Measurements from ENCODE around the gene DUOX2. TPM values are rescaled to one million over a fixed set of nuclear protein-coding genes. Genes with fewer than 3 reads are reported as not detected.

The DUOX2 gene
- total RNA-seq: under 1 TPM; 0.39 to 0.63 (median 0.43) TPM
- 0.41 TPM for polyA plus RNA-seq
- long read RNA-seq, donor 1: 0 reads
- long read RNA-seq, donor 2: 0 reads
- long read RNA-seq, donor 3: 0 reads
- long read RNA-seq, donor 4: 0 reads

GRCh38 chr15:45114076-45114750 is at the start of gene DUOX2, which contains the start of gene DUOXA2:
DUOX2 (minus strand) TSS chr15:45114172; CDS start chr15:45113411, 761 bp downstream.
DUOXA2 (plus strand) TSS chr15:45114326; CDS start chr15:45114606, 280 bp downstream.
- Histone ChIP-seq H3K27me3 (ENCODE audit: control insufficient read depth, insufficient read depth) (no peaks in the 10 kb centered on the region), H3K9me3 (ENCODE audit: control insufficient read depth, low read length) (no peaks in the 10 kb centered on the region), H3K27ac (ENCODE audit: low read length) (no peak within 1 kb of the TSS), H3K4me3 (ENCODE audit: low read length) (no peak within 1 kb of the TSS), H3K4me1 (ENCODE audit: control insufficient read depth, insufficient read depth, low read length) (no peaks in the 10 kb centered on the region)
- intact Hi-C loops (cut with DNase I): loop anchor here in 2 of 4 donors (10.0 kb wide), 2 partner anchors 79 to 139 kb away; no protein-coding TSS in a partner anchor
- DNase-seq (peak in 1 of 3 donors; percentile 42), ATAC-seq (no peak)
- WGBS: 3% methylated on average over 42 of the region's 42 CpGs

GRCh38 chr15:45163508-45163856 is 49.5 kb upstream of the DUOX2 start:
- H3K9me3 ChIP-seq (ENCODE audit: control insufficient read depth, low read length): no peaks in the 10 kb centered on the region
- no peak overlapping the region for H3K27ac ChIP-seq (ENCODE audit: low read length)
- intact Hi-C loops (cut with DNase I): loop anchor here in 2 of 4 donors (10.0 kb wide), 1 partner anchor 241 kb away; a partner anchor contains a TSS
- H3K4me3 ChIP-seq (ENCODE audit: low read length): no peak overlapping the region
- no peaks in the 10 kb centered on the region for H3K27me3 ChIP-seq (ENCODE audit: control insufficient read depth, insufficient read depth)
- ATAC-seq (no peak), DNase-seq (no peak)
- WGBS: 78% methylated on average over 9 of the region's 9 CpGs
- H3K4me1 ChIP-seq (ENCODE audit: control insufficient read depth, insufficient read depth, low read length): no peaks in the 10 kb centered on the region

- H3K4me3 ChIP-seq (ENCODE audit: low read length): no peak overlapping the region
- DNase-seq: peak; percentile 81 to 92 (median 89)
- no peaks in the 10 kb centered on the region for H3K27me3 ChIP-seq (ENCODE audit: control insufficient read depth, insufficient read depth)
- ATAC-seq: peak; percentile 59 to 66
- no peaks in the 10 kb centered on the region for H3K9me3 ChIP-seq (ENCODE audit: control insufficient read depth, low read length)
- no peak overlapping the region for H3K27ac ChIP-seq (ENCODE audit: low read length)
- no peaks in the 10 kb centered on the region for H3K4me1 ChIP-seq (ENCODE audit: control insufficient read depth, insufficient read depth, low read length)
- intact Hi-C loops (cut with DNase I): loop anchor here in 2 of 4 donors (10.0 kb wide), 1 partner anchor 242 kb away; a partner anchor contains a TSS
- WGBS: 5% methylated on average over 7 of the region's 7 CpGs
Measured at GRCh38 chr15:45162771-45163507, 49.0 kb upstream of the DUOX2 start.

- ATAC-seq (no peak), DNase-seq (peak in 1 of 3 donors; percentile 44)
- WGBS: 88% methylated on average over 14 of the region's 14 CpGs
- Histone ChIP-seq H3K27me3 (ENCODE audit: control insufficient read depth, insufficient read depth) (no peaks in the 10 kb centered on the region), H3K4me3 (ENCODE audit: low read length) (no peak overlapping the region), H3K9me3 (ENCODE audit: control insufficient read depth, low read length) (no peaks in the 10 kb centered on the region), H3K4me1 (ENCODE audit: control insufficient read depth, insufficient read depth, low read length) (no peaks in the 10 kb centered on the region), H3K27ac (ENCODE audit: low read length) (no peak overlapping the region)
- intact Hi-C loops (cut with DNase I): loop anchor here in 2 of 4 donors (10.0 kb wide), 1 partner anchor 243 kb away; a partner anchor contains a TSS
Measured at GRCh38 chr15:45161666-45162065, 47.7 kb upstream of the DUOX2 start.

GRCh38 chr15:45157974-45158373 is 44.0 kb upstream of the DUOX2 start:
- Histone ChIP-seq H3K9me3 (ENCODE audit: control insufficient read depth, low read length) (no peaks in the 10 kb centered on the region), H3K4me3 (ENCODE audit: low read length) (no peak overlapping the region), H3K27me3 (ENCODE audit: control insufficient read depth, insufficient read depth) (no peaks in the 10 kb centered on the region), H3K4me1 (ENCODE audit: control insufficient read depth, insufficient read depth, low read length) (no peaks in the 10 kb centered on the region), H3K27ac (ENCODE audit: low read length) (no peak overlapping the region)
- 59% methylated on average over 1 of the region's 1 CpG for WGBS
- peak in 2 of 3 donors; percentile 41 to 55 for DNase-seq
- ATAC-seq: peak in 1 of 2 donors; percentile 35
- intact Hi-C loops (cut with DNase I): no loop called here

GRCh38 chr15:45156744-45157455 is 42.9 kb upstream of the DUOX2 start:
- Histone ChIP-seq H3K27ac (ENCODE audit: low read length) (no peak overlapping the region), H3K4me1 (ENCODE audit: control insufficient read depth, insufficient read depth, low read length) (no peaks in the 10 kb centered on the region), H3K9me3 (ENCODE audit: control insufficient read depth, low read length) (no peaks in the 10 kb centered on the region), H3K27me3 (ENCODE audit: control insufficient read depth, insufficient read depth) (no peaks in the 10 kb centered on the region), H3K4me3 (ENCODE audit: low read length) (no peak overlapping the region)
- ATAC-seq (peak in 1 of 2 donors; percentile 49), DNase-seq (peak in 1 of 3 donors; percentile 6)
- intact Hi-C loops (cut with DNase I): no loop called here
- 64% methylated on average over 7 of the region's 7 CpGs for WGBS

GRCh38 chr15:45155739-45156138 is 41.8 kb upstream of the DUOX2 start:
- H3K4me1 ChIP-seq (ENCODE audit: control insufficient read depth, insufficient read depth, low read length): no peaks in the 10 kb centered on the region
- H3K9me3 ChIP-seq (ENCODE audit: control insufficient read depth, low read length): no peaks in the 10 kb centered on the region
- H3K27ac ChIP-seq (ENCODE audit: low read length): no peak overlapping the region
- H3K27me3 ChIP-seq (ENCODE audit: control insufficient read depth, insufficient read depth): no peaks in the 10 kb centered on the region
- ATAC-seq (no peak), DNase-seq (peak in 1 of 3 donors; percentile 66)
- H3K4me3 ChIP-seq (ENCODE audit: low read length): no peak overlapping the region
- intact Hi-C loops (cut with DNase I): no loop called here
- WGBS: 74% methylated on average over 8 of the region's 8 CpGs

- H3K4me1 ChIP-seq (ENCODE audit: control insufficient read depth, insufficient read depth, low read length): no peaks in the 10 kb centered on the region
- H3K27me3 ChIP-seq (ENCODE audit: control insufficient read depth, insufficient read depth): no peaks in the 10 kb centered on the region
- DNase-seq: peak in 1 of 3 donors; percentile 46
- no peak overlapping the region for H3K4me3 ChIP-seq (ENCODE audit: low read length)
- H3K9me3 ChIP-seq (ENCODE audit: control insufficient read depth, low read length): no peaks in the 10 kb centered on the region
- no peak overlapping the region for H3K27ac ChIP-seq (ENCODE audit: low read length)
- intact Hi-C loops (cut with DNase I): no loop called here
- ATAC-seq: peak in 1 of 2 donors; percentile 23
- 91% methylated on average over 36 of the region's 36 CpGs for WGBS
Measured at GRCh38 chr15:45151998-45152828, 38.2 kb upstream of the DUOX2 start.

- peak in 1 of 3 donors; percentile 3 for DNase-seq
- intact Hi-C loops (cut with DNase I): no loop called here
Measured at GRCh38 chr15:45150997-45151396, 37.0 kb upstream of the DUOX2 start.

GRCh38 chr15:45150481-45150880 is 36.5 kb upstream of the DUOX2 start:
- H3K27ac ChIP-seq (ENCODE audit: low read length): no peak overlapping the region
- WGBS: 72% methylated on average over 6 of the region's 6 CpGs
- ATAC-seq (no peak), DNase-seq (peak in 1 of 3 donors; percentile 34)
- intact Hi-C loops (cut with DNase I): no loop called here
- H3K4me3 ChIP-seq (ENCODE audit: low read length): no peak overlapping the region
- no peaks in the 10 kb centered on the region for H3K4me1 ChIP-seq (ENCODE audit: control insufficient read depth, insufficient read depth, low read length)
- no peaks in the 10 kb centered on the region for H3K9me3 ChIP-seq (ENCODE audit: control insufficient read depth, low read length)
- H3K27me3 ChIP-seq (ENCODE audit: control insufficient read depth, insufficient read depth): no peaks in the 10 kb centered on the region

More at GRCh38 chr15:45150997-45151396, 37.0 kb upstream of the DUOX2 start:
- Histone ChIP-seq H3K27me3 (ENCODE audit: control insufficient read depth, insufficient read depth) (no peaks in the 10 kb centered on the region), H3K4me1 (ENCODE audit: control insufficient read depth, insufficient read depth, low read length) (no peaks in the 10 kb centered on the region), H3K4me3 (ENCODE audit: low read length) (no peak overlapping the region), H3K9me3 (ENCODE audit: control insufficient read depth, low read length) (no peaks in the 10 kb centered on the region), H3K27ac (ENCODE audit: low read length) (no peak overlapping the region)
- WGBS: 87% methylated on average over 6 of the region's 6 CpGs
- no peak for ATAC-seq
